ENCODE measurements around the gene PEX14.

The PEX14 gene

GRCh38 chr1:10586125-10586524, 111.4 kb downstream of the PEX14 start:
- no peak overlapping the region for H3K4me3 ChIP-seq (ENCODE audit: control insufficient read depth, low read depth, low read length)
- no peak for DNase-seq (ENCODE audit: low read depth)
- TF ChIP-seq, protein P1, sequence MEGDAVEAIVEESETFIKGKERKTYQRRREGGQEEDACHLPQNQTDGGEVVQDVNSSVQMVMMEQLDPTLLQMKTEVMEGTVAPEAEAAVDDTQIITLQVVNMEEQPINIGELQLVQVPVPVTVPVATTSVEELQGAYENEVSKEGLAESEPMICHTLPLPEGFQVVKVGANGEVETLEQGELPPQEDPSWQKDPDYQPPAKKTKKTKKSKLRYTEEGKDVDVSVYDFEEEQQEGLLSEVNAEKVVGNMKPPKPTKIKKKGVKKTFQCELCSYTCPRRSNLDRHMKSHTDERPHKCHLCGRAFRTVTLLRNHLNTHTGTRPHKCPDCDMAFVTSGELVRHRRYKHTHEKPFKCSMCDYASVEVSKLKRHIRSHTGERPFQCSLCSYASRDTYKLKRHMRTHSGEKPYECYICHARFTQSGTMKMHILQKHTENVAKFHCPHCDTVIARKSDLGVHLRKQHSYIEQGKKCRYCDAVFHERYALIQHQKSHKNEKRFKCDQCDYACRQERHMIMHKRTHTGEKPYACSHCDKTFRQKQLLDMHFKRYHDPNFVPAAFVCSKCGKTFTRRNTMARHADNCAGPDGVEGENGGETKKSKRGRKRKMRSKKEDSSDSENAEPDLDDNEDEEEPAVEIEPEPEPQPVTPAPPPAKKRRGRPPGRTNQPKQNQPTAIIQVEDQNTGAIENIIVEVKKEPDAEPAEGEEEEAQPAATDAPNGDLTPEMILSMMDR (IDR thresholded peaks at IDR 0.05; ENCODE audit: control insufficient read depth, insufficient read depth, low read depth, low read length, missing control alignments), result no peak

GRCh38 chr1:10588640-10589039, 113.9 kb downstream of the PEX14 start:
- H3K4me3 ChIP-seq (ENCODE audit: control insufficient read depth, low read depth, low read length), result no peak overlapping the region
- TF ChIP-seq, protein P1 (IDR thresholded peaks at IDR 0.05; ENCODE audit: control insufficient read depth, insufficient read depth, low read depth, low read length, missing control alignments), result no peak
- no peak for DNase-seq (ENCODE audit: low read depth)

GRCh38 chr1:10589074-10589473, 114.3 kb downstream of the PEX14 start:
- DNase-seq (ENCODE audit: low read depth), result no peak
- no peak overlapping the region for H3K4me3 ChIP-seq (ENCODE audit: control insufficient read depth, low read depth, low read length)
- TF ChIP-seq, protein P1 (IDR thresholded peaks at IDR 0.05; ENCODE audit: control insufficient read depth, insufficient read depth, low read depth, low read length, missing control alignments), result no peak

DNA sequence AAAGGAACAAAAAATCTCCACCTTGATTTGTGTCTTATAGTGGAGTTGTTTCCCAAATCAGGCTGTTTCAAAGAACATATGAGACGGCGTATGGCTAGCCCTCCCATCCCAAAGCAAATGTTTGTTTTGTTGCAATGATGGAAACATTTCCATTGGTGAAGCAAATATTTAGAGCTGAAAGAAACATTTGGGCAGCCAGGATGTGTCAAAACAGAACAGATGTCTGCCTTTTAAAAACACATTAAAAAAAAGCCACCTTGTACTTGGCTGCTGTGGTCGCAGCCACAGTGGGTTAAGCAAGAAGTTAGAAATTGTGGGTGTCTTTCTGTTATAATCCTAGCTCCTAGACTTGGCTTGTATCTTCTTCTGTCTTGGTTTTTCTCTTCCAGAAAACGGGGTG, 116.3 kb downstream of the PEX14 start:
- TF ChIP-seq, protein P1 (IDR thresholded peaks at IDR 0.05; ENCODE audit: control insufficient read depth, insufficient read depth, low read depth, low read length, missing control alignments), result no peak
- DNase-seq (ENCODE audit: low read depth), result no peak
- no peak overlapping the region for H3K4me3 ChIP-seq (ENCODE audit: control insufficient read depth, low read depth, low read length)

DNA sequence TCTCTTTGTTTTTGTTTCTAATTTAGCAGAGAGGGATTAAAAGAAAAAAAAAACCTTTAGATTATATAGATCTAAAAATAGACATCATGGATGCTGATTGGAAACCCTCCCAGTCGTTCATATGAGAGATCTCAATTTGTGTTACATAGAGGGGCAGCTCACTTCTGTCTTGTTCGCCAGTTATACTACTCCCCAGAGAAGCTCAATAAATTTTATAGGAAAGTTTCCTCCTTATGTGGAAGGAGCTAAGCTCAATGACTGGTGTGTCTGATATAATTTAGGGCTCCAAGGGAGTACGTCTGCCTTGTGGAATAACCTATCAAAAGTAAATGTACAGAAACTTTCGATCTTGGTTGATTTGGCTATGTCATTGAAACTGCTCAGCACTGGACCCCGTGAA, 117.6 kb downstream of the PEX14 start:
- TF ChIP-seq, protein P1 (IDR thresholded peaks at IDR 0.05; ENCODE audit: control insufficient read depth, insufficient read depth, low read depth, low read length, missing control alignments), result no peak
- no peak for DNase-seq (ENCODE audit: low read depth)
- no peak overlapping the region for H3K4me3 ChIP-seq (ENCODE audit: control insufficient read depth, low read depth, low read length)

GRCh38 chr1:10593750-10594149, 119.0 kb downstream of the PEX14 start:
- no peak overlapping the region for H3K4me3 ChIP-seq (ENCODE audit: control insufficient read depth, low read depth, low read length)
- TF ChIP-seq, protein P1 (IDR thresholded peaks at IDR 0.05; ENCODE audit: control insufficient read depth, insufficient read depth, low read depth, low read length, missing control alignments), result no peak
- DNase-seq (ENCODE audit: low read depth), result no peak

All from AG09309 (cell line).